ENCODE data around the gene CYRIA. TPM values are rescaled to one million over a fixed set of nuclear protein-coding genes. Genes with fewer than 3 reads are reported as not detected.

CYRIA gene
- total and polyA plus RNA-seq, 2 donors (not counting 3 experiments of a cell fraction or from before 2014, with no cell fraction given) = 9.3 to 38.4 TPM

GRCh38 chr2:16656784-16657391, 8.7 kb downstream of the CYRIA start:
- Histone ChIP-seq H3K4me2 (ENCODE audit: insufficient read depth, low read length) (no peak overlapping the region), H3K9me1 (replicated peaks; ENCODE audit: control insufficient read depth, extremely low read depth, insufficient read depth, low read length) (no peaks in the 10 kb centered on the region), H3K4me3 (replicated peaks in 1 of 3; ENCODE audit: insufficient read depth in 1 of 3, low read depth in 1 of 3, low read length in 3 of 3) (no peak overlapping the region), H2AFZ (ENCODE audit: low read depth, low read length) (no peak overlapping the region), H3K27me3 (ENCODE audit: control insufficient read depth in 2 of 2, insufficient read depth in 2 of 2, low read length in 2 of 2) (no peaks in the 10 kb centered on the region), H3K27ac (ENCODE audit: insufficient read depth, low read depth, low read length) (no peak overlapping the region), H4K20me1 (replicated peaks; ENCODE audit: control insufficient read depth, extremely low read depth, insufficient read depth, low read length) (no peaks in the 10 kb centered on the region), H3K79me2 (ENCODE audit: control insufficient read depth, insufficient read depth, low read length) (peaks cover 22% of the 10 kb centered on the region), H3K9me3 (replicated peaks; ENCODE audit: control insufficient read depth, insufficient read depth, low read length) (no peaks in the 10 kb centered on the region), H3K4me1 (ENCODE audit: control insufficient read depth, extremely low read depth, insufficient read depth, low read length) (peaks cover 15% of the 10 kb centered on the region), H3K9ac (replicated peaks; ENCODE audit: extremely low read depth, insufficient read depth, low read length) (no peak overlapping the region), H3K36me3 (ENCODE audit: control insufficient read depth in 2 of 2, extremely low read depth in 1 of 2, insufficient read depth in 2 of 2, low read length in 2 of 2) (no peaks in the 10 kb centered on the region)
- TF ChIP-seq JUN (IDR thresholded peaks at IDR 0.05; ENCODE audit: borderline replicate concordance, insufficient read depth, insufficient read length, low read depth) (no peak), POLR2A (IDR thresholded peaks at IDR 0.05; ENCODE audit: low read depth, low read length) (no peak), EZH2 (IDR thresholded peaks at IDR 0.05; ENCODE audit: borderline replicate concordance, low read depth, low read length, severe bottlenecking) (no peak), CTCF (IDR thresholded peaks at IDR 0.05; ENCODE audit: extremely low read depth in 1 of 2, insufficient read depth in 1 of 2, low read depth in 1 of 2, low read length in 2 of 2) (no peak), MYC (IDR thresholded peaks at IDR 0.05; ENCODE audit: low read depth, low read length) (no peak), MAX (IDR thresholded peaks at IDR 0.05; ENCODE audit: insufficient read depth, insufficient read length) (no peak), FOS (IDR thresholded peaks at IDR 0.05; ENCODE audit: borderline replicate concordance, insufficient read depth, low read length) (no peak), GATA2 (IDR thresholded peaks at IDR 0.05; ENCODE audit: insufficient read depth, insufficient read length, low read depth, low read length) (no peak), POLR2AphosphoS5 (IDR thresholded peaks at IDR 0.05; ENCODE audit: insufficient read depth, low read depth, low read length) (no peak)
- intact Hi-C loops (cut with micrococcal nuclease) = no loop called here
- no TSS peak for BruUV-seq (replicated peaks)
- FAIRE-seq (no peak), DNase-seq (ENCODE audit: low read depth, low spot score) (no peak)
- ChIA-PET CTCF (no interaction called here), POLR2A (no interaction called here)
- dilution Hi-C loops (cut with MboI; ENCODE audit: extremely low pct_ligation_motif_present, low sequenced_read_pairs) = no loop called here
